Progenitor cell of endocrine pancreas (in vitro differentiated cells): ENCODE measurements around the gene NTSR1. TPM values are rescaled to one million over a fixed set of nuclear protein-coding genes. Genes with fewer than 3 reads are reported as not detected.

ENCODE experiments used
- DNase-seq: peaks from one replicate; pipeline ENCODE4 v3.0.0; 2021; ENCODE audit warnings: low spot score; ENCODE audit not compliant: unreplicated experiment
- H3K27ac Mint-ChIP-seq: 2 replicates; pipeline ENCODE4 v1.8.0; 2021; ENCODE audit warnings: mild to moderate bottlenecking, moderate library complexity, mixed read lengths
- H3K27me3 Mint-ChIP-seq: 2 replicates; pipeline ENCODE4 v1.8.0; 2021; ENCODE audit warnings: mixed read lengths
- H3K36me3 Mint-ChIP-seq: 2 replicates; pipeline ENCODE4 v1.8.0; 2022; ENCODE audit warnings: mixed read lengths; ENCODE audit not compliant: insufficient read depth
- H3K4me1 Mint-ChIP-seq: 2 replicates; pipeline ENCODE4 v1.8.0; 2021; ENCODE audit warnings: low read depth, mixed read lengths
- H3K4me3 Mint-ChIP-seq: 2 replicates; pipeline ENCODE4 v1.8.0; 2021; ENCODE audit warnings: low read depth, mild to moderate bottlenecking, moderate library complexity, mixed read lengths
- H3K9me3 Mint-ChIP-seq: 2 replicates; pipeline ENCODE4 v1.8.0; 2021; ENCODE audit warnings: low read depth, mixed read lengths
- CTCF ChIP-seq: fragments of 200-600 bp; sonication (generic); IDR thresholded peaks from one replicate; pipeline ENCODE4 v1.5.0; 2021; ENCODE audit warnings: antibody characterized with exemption, mild to moderate bottlenecking; ENCODE audit not compliant: unreplicated experiment
- total RNA-seq: library from RNA; stranded (reverse); gene quantifications from 2 replicates; pipeline ENCODE4 v1.2.1, GENCODE V29; 2021

The NTSR1 gene
- total RNA-seq, 1 donor from 2014 or later: not detected

- no peak for TF ChIP-seq CTCF
- H3K4me1 Mint-ChIP-seq: no peaks in the 10 kb centered on the region
- H3K9me3 Mint-ChIP-seq: no peaks in the 10 kb centered on the region
- no peak overlapping the region for H3K4me3 Mint-ChIP-seq
- no peak overlapping the region for H3K27ac Mint-ChIP-seq
- no peak for DNase-seq
- peaks cover 5% of the 10 kb centered on the region for H3K27me3 Mint-ChIP-seq
- H3K36me3 Mint-ChIP-seq: no peaks in the 10 kb centered on the region
These were observed 72.1 kb downstream of the NTSR1 start for GRCh38 chr20:62780696-62781095.

- no peaks in the 10 kb centered on the region for H3K9me3 Mint-ChIP-seq
- H3K27ac Mint-ChIP-seq: no peak overlapping the region
- H3K36me3 Mint-ChIP-seq: no peaks in the 10 kb centered on the region
- no peaks in the 10 kb centered on the region for H3K4me1 Mint-ChIP-seq
- no peak for DNase-seq
- H3K4me3 Mint-ChIP-seq: no peak overlapping the region
- no peak for TF ChIP-seq CTCF
- H3K27me3 Mint-ChIP-seq: peaks cover 10% of the 10 kb centered on the region
These were observed 73.7 kb downstream of the NTSR1 start for GRCh38 chr20:62782149-62782892.

- peaks cover 16% of the 10 kb centered on the region for H3K27me3 Mint-ChIP-seq
- H3K4me3 Mint-ChIP-seq: no peak overlapping the region
- H3K27ac Mint-ChIP-seq: no peak overlapping the region
- DNase-seq: no peak
- no peak for TF ChIP-seq CTCF
- no peaks in the 10 kb centered on the region for H3K36me3 Mint-ChIP-seq
- H3K4me1 Mint-ChIP-seq: no peaks in the 10 kb centered on the region
- no peaks in the 10 kb centered on the region for H3K9me3 Mint-ChIP-seq
These were observed 74.2 kb downstream of the NTSR1 start for GRCh38 chr20:62782893-62783278.

GRCh38 chr20:62784497-62784896 lies 75.9 kb downstream of the NTSR1 start:
- no peaks in the 10 kb centered on the region for H3K9me3 Mint-ChIP-seq
- H3K27me3 Mint-ChIP-seq: peaks cover 19% of the 10 kb centered on the region
- H3K4me3 Mint-ChIP-seq: no peak overlapping the region
- no peaks in the 10 kb centered on the region for H3K36me3 Mint-ChIP-seq
- no peak for TF ChIP-seq CTCF
- no peaks in the 10 kb centered on the region for H3K4me1 Mint-ChIP-seq
- no peak overlapping the region for H3K27ac Mint-ChIP-seq
- no peak for DNase-seq

- Mint-ChIP-seq H3K9me3 (no peaks in the 10 kb centered on the region), H3K27me3 (peaks cover 19% of the 10 kb centered on the region), H3K4me3 (no peak overlapping the region), H3K4me1 (no peaks in the 10 kb centered on the region), H3K36me3 (no peaks in the 10 kb centered on the region), H3K27ac (no peak overlapping the region)
- no peak for TF ChIP-seq CTCF
- DNase-seq: no peak
These were observed 76.8 kb downstream of the NTSR1 start for GRCh38 chr20:62785393-62785792.
